Osteoblast (primary cell): ENCODE results near the gene DDX24. TPM values are rescaled to one million over a fixed set of nuclear protein-coding genes. Genes with fewer than 3 reads are reported as not detected.

Source experiments
- DNase-seq: peaks from one replicate; pipeline ENCODE4 v3.0.0; 2011; ENCODE audit warnings: low spot score, mixed read lengths; ENCODE audit not compliant: insufficient read length; ENCODE audit errors: missing footprints
- H2AFZ ChIP-seq: 2 replicates; pipeline ENCODE4 v1.6.0; 2011; ENCODE audit warnings: mild to moderate bottlenecking, low read length
- H3K27ac ChIP-seq: 2 replicates; pipeline ENCODE4 v1.5.1; 2011; ENCODE audit warnings: mild to moderate bottlenecking, low read depth, low read length, moderate library complexity
- H3K27me3 ChIP-seq: 2 replicates; pipeline ENCODE4 v1.6.0; 2012; ENCODE audit warnings: mild to moderate bottlenecking, control low read depth, inconsistent platforms, low read length, moderate library complexity; ENCODE audit not compliant: insufficient read depth
- H3K36me3 ChIP-seq: 2 replicates; pipeline ENCODE4 v1.5.1; 2011; ENCODE audit warnings: mild to moderate bottlenecking, low read length, control low read depth, moderate library complexity; ENCODE audit not compliant: insufficient read depth
- H3K4me1 ChIP-seq: 2 replicates; pipeline ENCODE4 v1.5.1; 2011; ENCODE audit warnings: mild to moderate bottlenecking, low read length, control low read depth, moderate library complexity; ENCODE audit not compliant: insufficient read depth
- H3K4me2 ChIP-seq: 2 replicates; pipeline ENCODE4 v1.6.0; 2011; ENCODE audit warnings: mild to moderate bottlenecking, low read length; ENCODE audit not compliant: insufficient read depth
- H3K4me3 ChIP-seq: fragments of 200-600 bp; sonication (generic); 3 replicates; pipeline ENCODE4 v1.5.1; 2012; ENCODE audit warnings: mild to moderate bottlenecking, low read length, inconsistent platforms; ENCODE audit not compliant: insufficient read depth
- H3K79me2 ChIP-seq: 2 replicates; pipeline ENCODE4 v1.6.0; 2012; ENCODE audit warnings: mild to moderate bottlenecking, low read length, control low read depth, inconsistent platforms; ENCODE audit not compliant: insufficient read depth
- H3K9me3 ChIP-seq: 2 replicates; pipeline ENCODE4 v1.5.1; 2011; ENCODE audit warnings: low read depth, low read length, control low read depth
- H4K20me1 ChIP-seq: 2 replicates; pipeline ENCODE4 v1.6.0; 2012; ENCODE audit warnings: mild to moderate bottlenecking, low read length, control low read depth; ENCODE audit not compliant: insufficient read depth
- total RNA-seq: library from RNA; depleted of rRNA; stranded (reverse); fragments of >200 nt; gene quantifications from 2 replicates; pipeline ENCODE4 v1.2.3, GENCODE V29; 2012
- TF ChIP-seq, protein P1 (sequence below): IDR thresholded peaks from 2 replicates; pipeline ENCODE4 v1.5.1; 2011; ENCODE audit warnings: mild to moderate bottlenecking, low read depth, low read length, moderate library complexity; ENCODE audit errors: extremely low read depth

DDX24 gene
- total RNA-seq, 1 donor = 134 TPM

DNA sequence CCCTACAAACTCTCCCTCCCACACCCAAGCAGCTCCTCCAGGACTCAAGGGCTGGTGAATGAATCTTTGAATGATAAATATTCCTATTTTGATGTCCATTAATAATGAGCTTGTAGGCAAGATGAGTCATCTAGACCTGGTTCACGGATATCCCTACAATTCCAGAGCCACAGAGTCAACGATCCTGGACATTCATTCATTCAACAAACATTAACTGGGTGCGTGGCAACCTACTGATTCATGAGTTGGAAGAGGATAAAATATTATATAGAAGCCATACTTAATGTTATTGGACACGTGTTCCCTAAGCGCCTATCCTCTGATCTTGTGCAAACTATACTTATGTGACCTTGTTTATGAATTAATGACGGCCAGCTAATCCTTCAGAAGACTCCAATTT lies 55.3 kb downstream of the DDX24 start:
- DNase-seq = no peak
- Histone ChIP-seq H3K79me2 (no peaks in the 10 kb centered on the region), H2AFZ (peak overlapping the region; percentile 79), H3K27me3 (no peaks in the 10 kb centered on the region), H3K4me1 (peaks cover 11% of the 10 kb centered on the region), H3K36me3 (no peaks in the 10 kb centered on the region), H3K27ac (no peak overlapping the region), H3K4me2 (peak overlapping the region; percentile 79), H3K4me3 (peak overlapping the region; percentile 78), H3K9me3 (no peaks in the 10 kb centered on the region), H4K20me1 (peaks cover 3% of the 10 kb centered on the region)
- TF ChIP-seq, protein P1, sequence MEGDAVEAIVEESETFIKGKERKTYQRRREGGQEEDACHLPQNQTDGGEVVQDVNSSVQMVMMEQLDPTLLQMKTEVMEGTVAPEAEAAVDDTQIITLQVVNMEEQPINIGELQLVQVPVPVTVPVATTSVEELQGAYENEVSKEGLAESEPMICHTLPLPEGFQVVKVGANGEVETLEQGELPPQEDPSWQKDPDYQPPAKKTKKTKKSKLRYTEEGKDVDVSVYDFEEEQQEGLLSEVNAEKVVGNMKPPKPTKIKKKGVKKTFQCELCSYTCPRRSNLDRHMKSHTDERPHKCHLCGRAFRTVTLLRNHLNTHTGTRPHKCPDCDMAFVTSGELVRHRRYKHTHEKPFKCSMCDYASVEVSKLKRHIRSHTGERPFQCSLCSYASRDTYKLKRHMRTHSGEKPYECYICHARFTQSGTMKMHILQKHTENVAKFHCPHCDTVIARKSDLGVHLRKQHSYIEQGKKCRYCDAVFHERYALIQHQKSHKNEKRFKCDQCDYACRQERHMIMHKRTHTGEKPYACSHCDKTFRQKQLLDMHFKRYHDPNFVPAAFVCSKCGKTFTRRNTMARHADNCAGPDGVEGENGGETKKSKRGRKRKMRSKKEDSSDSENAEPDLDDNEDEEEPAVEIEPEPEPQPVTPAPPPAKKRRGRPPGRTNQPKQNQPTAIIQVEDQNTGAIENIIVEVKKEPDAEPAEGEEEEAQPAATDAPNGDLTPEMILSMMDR = no peak

DNA sequence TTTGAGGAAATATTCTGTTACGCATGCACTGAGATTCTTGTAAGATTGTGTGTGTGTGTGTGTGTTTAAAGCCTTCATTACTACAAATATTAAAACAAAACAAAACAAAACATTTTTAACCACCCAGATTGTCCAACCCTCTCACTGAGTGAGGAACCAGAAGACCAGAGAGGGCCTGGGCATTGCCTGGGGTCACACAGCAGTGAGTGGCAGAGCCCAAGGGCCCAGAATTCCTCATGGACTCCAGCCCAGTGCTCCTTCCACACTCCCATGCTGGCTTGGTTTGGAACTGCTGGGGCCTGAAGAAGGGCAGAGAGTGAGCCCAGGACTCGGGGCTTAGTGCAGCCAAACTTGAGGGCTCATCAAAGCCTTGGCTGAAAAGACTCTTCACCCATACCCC lies 56.5 kb downstream of the DDX24 start:
- no peak overlapping the region for H3K27ac ChIP-seq
- no peaks in the 10 kb centered on the region for H4K20me1 ChIP-seq
- H3K79me2 ChIP-seq = no peaks in the 10 kb centered on the region
- TF ChIP-seq, protein P1 = no peak
- no peak overlapping the region for H3K4me2 ChIP-seq
- H3K4me1 ChIP-seq = peaks cover 11% of the 10 kb centered on the region
- peak; percentile 46 for DNase-seq
- H3K36me3 ChIP-seq = no peaks in the 10 kb centered on the region
- no peaks in the 10 kb centered on the region for H3K27me3 ChIP-seq
- H2AFZ ChIP-seq = no peak overlapping the region
- no peaks in the 10 kb centered on the region for H3K9me3 ChIP-seq
- H3K4me3 ChIP-seq = no peak overlapping the region

DNA sequence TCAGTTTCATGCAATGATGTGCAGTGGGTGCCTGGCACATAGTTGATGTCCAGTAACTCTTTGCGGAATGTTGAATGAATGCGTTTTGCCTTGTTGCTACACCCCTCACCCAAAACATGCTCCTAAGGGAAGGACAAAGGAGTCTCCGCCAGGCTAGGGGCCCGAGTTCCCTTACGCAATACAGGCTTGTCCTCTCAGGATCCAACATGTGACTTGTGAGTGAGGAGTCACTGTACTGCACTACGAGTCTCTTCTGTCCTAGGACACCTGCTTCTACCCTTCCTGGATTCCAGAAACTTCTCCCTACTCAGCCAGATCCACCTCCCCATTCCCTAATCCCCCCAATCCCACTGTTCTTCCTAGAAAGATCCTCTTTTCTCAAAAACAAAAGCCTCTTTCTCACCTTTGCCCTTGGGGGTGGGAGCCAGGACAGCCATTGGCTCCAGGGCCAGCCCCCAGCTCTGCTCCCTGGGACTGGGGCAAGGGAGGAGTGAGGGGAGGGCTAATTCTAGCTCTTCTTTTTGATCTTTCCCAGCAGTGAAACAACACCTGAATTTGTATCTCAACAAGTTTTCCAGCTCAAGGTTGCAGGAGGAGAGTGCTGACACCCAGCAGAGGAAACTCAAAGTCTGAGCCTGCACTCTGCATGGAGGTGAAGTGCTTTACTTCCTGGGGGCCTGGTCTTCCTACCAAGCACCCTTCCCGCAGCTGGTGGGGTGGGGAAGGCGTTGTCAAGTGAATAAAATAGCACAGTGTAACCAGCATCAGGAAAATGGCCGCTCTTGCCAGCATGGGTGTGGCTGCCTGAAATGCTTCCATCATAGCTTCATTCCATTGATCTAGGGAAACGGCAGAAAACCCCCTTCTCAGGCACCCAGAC lies 58.2 kb downstream of the DDX24 start:
- no peak overlapping the region for H2AFZ ChIP-seq
- no peaks in the 10 kb centered on the region for H3K9me3 ChIP-seq
- no peaks in the 10 kb centered on the region for H4K20me1 ChIP-seq
- H3K4me1 ChIP-seq = peaks cover 11% of the 10 kb centered on the region
- no peak overlapping the region for H3K4me3 ChIP-seq
- TF ChIP-seq, protein P1 = no peak
- H3K27ac ChIP-seq = no peak overlapping the region
- no peaks in the 10 kb centered on the region for H3K36me3 ChIP-seq
- peaks cover 6% of the 10 kb centered on the region for H3K27me3 ChIP-seq
- H3K79me2 ChIP-seq = no peaks in the 10 kb centered on the region
- H3K4me2 ChIP-seq = no peak overlapping the region
- DNase-seq = peak; percentile 53

DNA sequence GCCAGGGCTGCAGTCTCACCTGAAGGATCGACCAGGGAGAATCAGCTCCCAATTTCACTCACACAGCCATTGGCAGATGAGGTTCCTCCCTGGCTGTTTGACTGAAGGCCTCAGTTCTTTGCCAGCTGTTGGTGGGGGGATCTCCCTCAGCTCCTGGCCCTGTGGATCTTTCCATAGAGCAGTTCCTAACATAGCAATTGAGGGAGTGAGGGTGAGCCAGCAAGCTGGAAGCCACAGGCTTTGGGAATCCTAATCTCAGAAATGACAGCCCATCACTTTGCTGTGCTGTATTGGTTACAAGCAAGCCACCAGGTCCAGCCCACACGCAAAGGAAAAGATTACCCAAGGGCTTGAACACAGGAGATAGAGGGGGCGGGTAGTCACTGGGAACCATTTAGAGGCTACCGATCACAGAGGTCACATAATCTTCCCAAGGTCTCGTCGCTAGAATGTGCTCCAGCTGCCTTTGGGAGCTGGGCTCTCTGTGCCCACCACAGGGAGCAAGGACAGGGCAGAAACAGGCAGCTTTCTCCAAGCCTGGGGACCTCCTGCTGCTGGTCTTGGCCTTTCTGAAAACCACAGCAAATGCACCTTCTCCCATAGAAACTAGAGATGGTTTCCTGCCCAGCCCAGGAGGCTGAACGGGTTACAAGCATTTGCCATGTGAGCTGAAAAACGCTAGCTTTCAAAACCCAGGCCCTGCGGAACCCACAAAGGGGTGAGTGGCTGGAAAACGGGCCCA lies 59.4 kb downstream of the DDX24 start:
- Histone ChIP-seq H3K79me2 (no peaks in the 10 kb centered on the region), H3K27me3 (peaks cover 6% of the 10 kb centered on the region), H3K4me1 (peaks cover 11% of the 10 kb centered on the region), H3K36me3 (no peaks in the 10 kb centered on the region), H3K4me2 (no peak overlapping the region), H2AFZ (peak overlapping the region; percentile 76), H4K20me1 (no peaks in the 10 kb centered on the region), H3K9me3 (no peaks in the 10 kb centered on the region), H3K27ac (peak overlapping the region; percentile 48), H3K4me3 (no peak overlapping the region)
- TF ChIP-seq, protein P1 = no peak
- peak; percentile 82 for DNase-seq
